Measurements from ENCODE around the gene TSSK2.
A peak's percentile ranks its signal among the peaks of the same experiment; 100 is the strongest.

Gene TSSK2

GRCh38 chr22:19178065-19178656, 47.1 kb downstream of the TSSK2 start:
- no peak overlapping the region for H4K8ac ChIP-seq (ENCODE audit: low read depth, low read length)
- no peak overlapping the region for H3K4ac ChIP-seq (ENCODE audit: low read length)
- peak overlapping the region; percentile 99 for H2BK5ac ChIP-seq (ENCODE audit: low read length)
- H3K4me1 ChIP-seq (ENCODE audit: control insufficient read depth in 2 of 2, insufficient read depth in 1 of 2, low read depth in 1 of 2, low read length in 2 of 2), result peaks cover 22 to 29% of the 10 kb centered on the region in 2 donors
- no CpG with 5 or more reads among the region's 80 CpGs for WGBS, 2 donors (ENCODE audit: extremely low coverage in 2 of 2, insufficient read length in 2 of 2, insufficient replicate concordance in 1 of 2)
- peak overlapping the region; percentile 34 for H2BK12ac ChIP-seq (ENCODE audit: low read length)
- H3K4me3 ChIP-seq (ENCODE audit: low read length in 2 of 2), result peak overlapping the region; percentile 80 to 97
- H3K9me3 ChIP-seq (replicated peaks in 1 of 2; ENCODE audit: control insufficient read depth in 2 of 2, insufficient read depth in 1 of 2, low read depth in 1 of 2, low read length in 2 of 2), result peaks cover 0 to 1% of the 10 kb centered on the region in 2 donors
- H3K23ac ChIP-seq (ENCODE audit: low read depth, low read length, poor library complexity), result peak overlapping the region; percentile 100
- no peak overlapping the region for H2BK120ac ChIP-seq (ENCODE audit: low read depth, low read length)
- no peaks in the 10 kb centered on the region for H3K27me3 ChIP-seq (ENCODE audit: control insufficient read depth in 3 of 3, insufficient read depth in 3 of 3, low read depth in 1 of 3, low read length in 3 of 3)
- H3K14ac ChIP-seq (ENCODE audit: low read length), result peak overlapping the region; percentile 27
- H3K9ac ChIP-seq (ENCODE audit: low read depth, low read length, poor library complexity), result peak overlapping the region; percentile 98
- peaks cover 18 to 42% of the 10 kb centered on the region in 2 donors for H3K36me3 ChIP-seq (replicated peaks in 1 of 2; ENCODE audit: control insufficient read depth in 2 of 2, insufficient read depth in 2 of 2, low read length in 2 of 2)
- peaks cover 16% of the 10 kb centered on the region for H3K79me1 ChIP-seq (ENCODE audit: low read depth, low read length)
- H4K91ac ChIP-seq (ENCODE audit: low read depth, low read length, poor library complexity), result no peak overlapping the region
- H2AK5ac ChIP-seq (ENCODE audit: low read depth, low read length), result peak overlapping the region; percentile 71
- H3K4me2 ChIP-seq (ENCODE audit: insufficient read depth, low read length, poor library complexity, severe bottlenecking), result peak overlapping the region; percentile 79
- H3K18ac ChIP-seq (ENCODE audit: low read length), result peak overlapping the region; percentile 98
- peak; percentile 55 for DNase-seq (ENCODE audit: low spot score)
- peak overlapping the region; percentile 20 for H2BK15ac ChIP-seq (ENCODE audit: low read length)
- H3K27ac ChIP-seq (replicated peaks; ENCODE audit: low read length), result peak overlapping the region; percentile 61
- H2AFZ ChIP-seq (ENCODE audit: low read length), result peak overlapping the region; percentile 97

GRCh38 chr22:19178657-19179496, 47.8 kb downstream of the TSSK2 start, which contains the start of gene SLC25A1:
Gene SLC25A1, minus strand, starts transcription at chr22:19178736. Its CDS starts 63 bp downstream, at chr22:19178673.
- Histone ChIP-seq H3K27ac (replicated peaks; ENCODE audit: low read length) (peak within 1 kb of the TSS; percentile 69), H3K27me3 (ENCODE audit: control insufficient read depth in 3 of 3, insufficient read depth in 3 of 3, low read depth in 1 of 3, low read length in 3 of 3) (no peaks in the 10 kb centered on the region), H3K4me3 (ENCODE audit: low read length in 2 of 2) (peak within 1 kb of the TSS; percentile 80 to 97), H3K79me1 (ENCODE audit: low read depth, low read length) (peaks cover 11% of the 10 kb centered on the region), H2BK5ac (ENCODE audit: low read length) (peak within 1 kb of the TSS; percentile 99), H2BK12ac (ENCODE audit: low read length) (peak within 1 kb of the TSS; percentile 60), H3K36me3 (replicated peaks in 1 of 2; ENCODE audit: control insufficient read depth in 2 of 2, insufficient read depth in 2 of 2, low read length in 2 of 2) (peaks cover 16 to 37% of the 10 kb centered on the region in 2 donors), H4K8ac (ENCODE audit: low read depth, low read length) (peak within 1 kb of the TSS; percentile 54), H3K18ac (ENCODE audit: low read length) (peak within 1 kb of the TSS; percentile 98), H3K23ac (ENCODE audit: low read depth, low read length, poor library complexity) (peak within 1 kb of the TSS; percentile 100), H3K4me1 (ENCODE audit: control insufficient read depth in 2 of 2, insufficient read depth in 1 of 2, low read depth in 1 of 2, low read length in 2 of 2) (peaks cover 22 to 29% of the 10 kb centered on the region in 2 donors), H2AK5ac (ENCODE audit: low read depth, low read length) (peak within 1 kb of the TSS; percentile 71), H2BK15ac (ENCODE audit: low read length) (peak within 1 kb of the TSS; percentile 49), H2BK120ac (ENCODE audit: low read depth, low read length) (no peak within 1 kb of the TSS), H3K9ac (ENCODE audit: low read depth, low read length, poor library complexity) (peak within 1 kb of the TSS; percentile 98), H2AFZ (ENCODE audit: low read length) (peak within 1 kb of the TSS; percentile 97), H3K4me2 (ENCODE audit: insufficient read depth, low read length, poor library complexity, severe bottlenecking) (peak within 1 kb of the TSS; percentile 98), H3K14ac (ENCODE audit: low read length) (peak within 1 kb of the TSS; percentile 91), H4K91ac (ENCODE audit: low read depth, low read length, poor library complexity) (no peak within 1 kb of the TSS), H3K4ac (ENCODE audit: low read length) (peak within 1 kb of the TSS; percentile 79), H3K9me3 (replicated peaks in 1 of 2; ENCODE audit: control insufficient read depth in 2 of 2, insufficient read depth in 1 of 2, low read depth in 1 of 2, low read length in 2 of 2) (peaks cover 0 to 1% of the 10 kb centered on the region in 2 donors)
- peak; percentile 90 for DNase-seq (ENCODE audit: low spot score)
- WGBS, 2 donors (ENCODE audit: extremely low coverage in 2 of 2, insufficient read length in 2 of 2, insufficient replicate concordance in 1 of 2), result no CpG with 5 or more reads among the region's 86 CpGs

- Histone ChIP-seq H3K27ac (replicated peaks; ENCODE audit: low read length) (no peak overlapping the region), H2AK5ac (ENCODE audit: low read depth, low read length) (peak overlapping the region; percentile 77), H3K18ac (ENCODE audit: low read length) (peak overlapping the region; percentile 2), H3K9ac (ENCODE audit: low read depth, low read length, poor library complexity) (peak overlapping the region; percentile 68), H3K23ac (ENCODE audit: low read depth, low read length, poor library complexity) (peak overlapping the region; percentile 66), H2BK15ac (ENCODE audit: low read length) (peak overlapping the region; percentile 49), H4K91ac (ENCODE audit: low read depth, low read length, poor library complexity) (no peak overlapping the region), H3K4ac (ENCODE audit: low read length) (no peak overlapping the region), H3K27me3 (ENCODE audit: control insufficient read depth in 3 of 3, insufficient read depth in 3 of 3, low read depth in 1 of 3, low read length in 3 of 3) (no peaks in the 10 kb centered on the region), H3K4me1 (ENCODE audit: control insufficient read depth in 2 of 2, insufficient read depth in 1 of 2, low read depth in 1 of 2, low read length in 2 of 2) (peaks cover 18 to 25% of the 10 kb centered on the region in 2 donors), H2BK5ac (ENCODE audit: low read length) (no peak overlapping the region), H2BK120ac (ENCODE audit: low read depth, low read length) (no peak overlapping the region), H2AFZ (ENCODE audit: low read length) (peak overlapping the region; percentile 97), H3K4me2 (ENCODE audit: insufficient read depth, low read length, poor library complexity, severe bottlenecking) (peak overlapping the region; percentile 98), H3K14ac (ENCODE audit: low read length) (no peak overlapping the region), H3K36me3 (replicated peaks in 1 of 2; ENCODE audit: control insufficient read depth in 2 of 2, insufficient read depth in 2 of 2, low read length in 2 of 2) (peaks cover 16 to 31% of the 10 kb centered on the region in 2 donors), H3K4me3 (ENCODE audit: low read length in 2 of 2) (peak overlapping the region; percentile 80 to 85), H4K8ac (ENCODE audit: low read depth, low read length) (peak overlapping the region; percentile 70), H2BK12ac (ENCODE audit: low read length) (no peak overlapping the region), H3K79me1 (ENCODE audit: low read depth, low read length) (peaks cover 9% of the 10 kb centered on the region), H3K9me3 (replicated peaks in 1 of 2; ENCODE audit: control insufficient read depth in 2 of 2, insufficient read depth in 1 of 2, low read depth in 1 of 2, low read length in 2 of 2) (peaks cover 0 to 1% of the 10 kb centered on the region in 2 donors)
- WGBS, 2 donors (ENCODE audit: extremely low coverage in 2 of 2, insufficient read length in 2 of 2, insufficient replicate concordance in 1 of 2), result no CpG with 5 or more reads among the region's 15 CpGs
- peak; percentile 72 for DNase-seq (ENCODE audit: low spot score)
Measured at GRCh38 chr22:19179497-19180048, 48.5 kb downstream of the TSSK2 start.

Measured in neuronal stem cell (in vitro differentiated cells).